KOPT-K1 (cell line): ENCODE results near the gene PRELP.

Source experiments
- H3K27ac ChIP-seq: fragments of 200-600 bp; sonication (generic); 2 replicates; pipeline ENCODE4 v1.5.1; 2016; ENCODE audit warnings: antibody characterized with exemption, mild to moderate bottlenecking, low read depth, low read length; ENCODE audit not compliant: poor library complexity, severe bottlenecking
- H3K36me3 ChIP-seq: fragments of 200-600 bp; sonication (generic); 2 replicates; pipeline ENCODE4 v1.5.1; 2017; ENCODE audit warnings: antibody characterized with exemption, mild to moderate bottlenecking, low read length, moderate library complexity; ENCODE audit not compliant: insufficient read depth
- H3K9me3 ChIP-seq: fragments of 200-600 bp; sonication (generic); 2 replicates; pipeline ENCODE4 v1.5.1; 2017; ENCODE audit warnings: antibody characterized with exemption, low read length, mild to moderate bottlenecking; ENCODE audit not compliant: insufficient read depth, poor library complexity, severe bottlenecking

PRELP gene

GRCh38 chr1:203527013-203527412 lies 51.4 kb downstream of the PRELP start:
- H3K9me3 ChIP-seq, result no peaks in the 10 kb centered on the region
- H3K27ac ChIP-seq, result no peak overlapping the region
- H3K36me3 ChIP-seq, result no peaks in the 10 kb centered on the region

DNA sequence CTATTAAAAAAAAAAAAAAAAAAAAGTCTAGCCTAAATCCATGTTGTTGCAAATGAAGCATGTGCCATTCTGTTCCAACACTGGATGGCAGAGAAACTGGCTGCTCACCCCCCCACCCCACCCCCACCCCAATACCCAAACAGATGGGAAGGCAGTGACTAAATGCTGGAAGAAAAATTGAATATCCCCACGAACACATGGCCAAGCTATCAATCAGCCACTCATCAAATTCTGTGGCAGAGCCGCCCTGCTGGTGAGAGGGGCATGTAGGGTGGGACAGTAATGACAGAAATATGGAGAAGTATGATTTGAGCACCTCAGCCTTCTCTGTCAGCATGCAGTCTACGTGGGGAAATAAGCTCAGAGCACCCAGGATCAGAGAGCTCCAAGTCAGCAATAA lies 52.5 kb downstream of the PRELP start:
- H3K27ac ChIP-seq, result no peak overlapping the region
- H3K9me3 ChIP-seq, result no peaks in the 10 kb centered on the region
- no peaks in the 10 kb centered on the region for H3K36me3 ChIP-seq

GRCh38 chr1:203528976-203529835 lies 53.6 kb downstream of the PRELP start:
- H3K27ac ChIP-seq, result no peak overlapping the region
- no peaks in the 10 kb centered on the region for H3K36me3 ChIP-seq
- no peaks in the 10 kb centered on the region for H3K9me3 ChIP-seq

DNA sequence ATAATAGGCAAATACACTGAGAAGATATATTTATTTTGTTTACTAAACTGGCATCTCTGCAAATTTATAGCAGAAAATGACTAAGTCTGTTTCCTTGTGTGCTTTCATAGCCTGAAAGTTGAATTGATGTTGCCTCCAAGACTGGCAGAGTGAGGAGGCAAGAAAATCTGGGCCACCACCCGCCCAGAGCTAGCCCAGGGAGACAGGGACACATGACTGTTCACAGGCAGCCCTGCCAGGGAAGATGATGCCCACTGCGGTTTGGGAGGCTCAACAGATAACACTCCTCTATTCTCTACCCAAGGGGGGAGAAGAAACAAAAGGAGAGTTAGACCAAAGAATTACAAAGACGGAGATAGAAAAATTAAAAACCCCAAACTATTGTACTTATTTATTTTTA lies 55.5 kb downstream of the PRELP start:
- Histone ChIP-seq H3K9me3 (no peaks in the 10 kb centered on the region), H3K27ac (no peak overlapping the region), H3K36me3 (no peaks in the 10 kb centered on the region)

DNA sequence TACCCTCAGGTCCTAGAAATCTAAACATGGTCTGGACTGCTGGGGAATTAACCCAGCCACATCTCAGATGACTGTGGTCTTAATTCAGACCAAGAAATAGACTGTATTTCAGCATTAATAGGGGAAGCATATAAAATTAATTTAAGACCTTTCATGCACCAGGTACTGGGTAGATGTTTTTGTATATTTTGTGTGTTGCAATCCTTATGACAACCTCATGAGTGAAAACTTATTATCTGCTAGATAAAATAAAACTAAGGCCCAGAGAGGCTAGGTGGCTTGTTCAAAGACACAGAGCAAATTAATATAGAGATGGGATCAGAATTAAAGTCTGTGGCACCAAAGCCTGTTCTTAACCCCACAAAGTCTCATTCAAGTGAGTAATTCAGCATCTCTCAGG lies 58.4 kb downstream of the PRELP start:
- no peak overlapping the region for H3K27ac ChIP-seq
- H3K36me3 ChIP-seq, result no peaks in the 10 kb centered on the region
- H3K9me3 ChIP-seq, result no peaks in the 10 kb centered on the region

GRCh38 chr1:203534526-203534925 lies 58.9 kb downstream of the PRELP start:
- Histone ChIP-seq H3K27ac (no peak overlapping the region), H3K36me3 (no peaks in the 10 kb centered on the region), H3K9me3 (no peaks in the 10 kb centered on the region)

GRCh38 chr1:203536575-203536974 lies 61.0 kb downstream of the PRELP start:
- H3K27ac ChIP-seq, result no peak overlapping the region
- H3K36me3 ChIP-seq, result no peaks in the 10 kb centered on the region
- H3K9me3 ChIP-seq, result no peaks in the 10 kb centered on the region

- Histone ChIP-seq H3K36me3 (no peaks in the 10 kb centered on the region), H3K27ac (no peak overlapping the region), H3K9me3 (no peaks in the 10 kb centered on the region)
These were observed 61.4 kb downstream of the PRELP start for GRCh38 chr1:203536980-203537455.

- no peaks in the 10 kb centered on the region for H3K36me3 ChIP-seq
- no peak overlapping the region for H3K27ac ChIP-seq
- no peaks in the 10 kb centered on the region for H3K9me3 ChIP-seq
These were observed 62.3 kb downstream of the PRELP start for GRCh38 chr1:203537806-203538464.

GRCh38 chr1:203538726-203539125 lies 63.1 kb downstream of the PRELP start:
- Histone ChIP-seq H3K9me3 (no peaks in the 10 kb centered on the region), H3K36me3 (no peaks in the 10 kb centered on the region), H3K27ac (no peak overlapping the region)

GRCh38 chr1:203539831-203540546 lies 64.4 kb downstream of the PRELP start:
- Histone ChIP-seq H3K36me3 (no peaks in the 10 kb centered on the region), H3K9me3 (no peaks in the 10 kb centered on the region), H3K27ac (no peak overlapping the region)
